GM18508 (cell line): ENCODE measurements around the gene SLIT3.
A peak's percentile ranks its signal among the peaks of the same experiment; 100 is the strongest.

Experiments
- ATAC-seq: cut with Tn5 transposase; IDR thresholded peaks from one replicate; pipeline ENCODE4 v1.9.1; 2021; ENCODE audit warnings: moderate number of reproducible peaks; ENCODE audit not compliant: insufficient read depth, unreplicated experiment

SLIT3 gene

GRCh38 chr5:168885324-168886120, 415.4 kb downstream of the SLIT3 start:
- no peak for ATAC-seq

DNA sequence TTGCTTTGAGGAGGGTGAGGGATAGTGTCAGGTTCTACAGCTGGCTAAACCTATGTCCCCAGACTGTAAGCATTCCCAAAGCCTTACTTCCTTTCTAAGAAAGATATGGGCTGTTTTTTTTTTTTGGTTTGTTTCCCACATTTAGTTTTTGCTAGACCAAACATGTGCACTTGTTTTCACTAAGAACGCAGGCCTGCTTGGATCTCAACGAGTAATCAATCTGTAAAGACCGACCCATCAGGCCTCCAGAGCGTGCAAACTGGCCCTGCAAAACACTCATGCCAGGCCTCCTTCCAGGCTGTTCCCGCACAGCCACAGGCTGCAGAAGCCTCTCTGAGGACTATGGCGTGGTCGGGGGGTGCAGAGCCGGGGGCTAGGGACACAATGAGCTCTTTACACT, 416.9 kb downstream of the SLIT3 start:
- ATAC-seq: no peak

GRCh38 chr5:168883281-168883741, 417.6 kb downstream of the SLIT3 start:
- no peak for ATAC-seq

DNA sequence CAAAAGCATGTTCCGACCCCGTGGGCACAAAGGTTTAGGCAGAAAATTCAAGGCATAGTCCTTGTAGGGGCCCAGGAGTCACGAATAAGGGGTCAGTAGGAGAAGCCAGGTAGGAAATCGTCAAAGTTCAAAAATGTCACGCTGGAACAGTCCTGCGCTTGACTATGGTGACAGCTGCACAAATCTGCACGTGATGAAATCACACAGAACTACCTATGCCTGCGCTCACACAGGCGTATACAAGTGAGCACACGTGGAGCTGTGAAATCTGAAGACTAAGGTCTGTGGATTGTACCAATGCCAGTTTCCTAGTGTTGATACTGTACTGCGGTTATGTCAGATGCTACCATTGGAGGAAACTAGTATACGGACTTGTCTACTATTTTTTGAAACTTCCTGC, 418.7 kb downstream of the SLIT3 start:
- ATAC-seq: no peak

GRCh38 chr5:168881427-168882149, 419.4 kb downstream of the SLIT3 start:
- no peak for ATAC-seq

DNA sequence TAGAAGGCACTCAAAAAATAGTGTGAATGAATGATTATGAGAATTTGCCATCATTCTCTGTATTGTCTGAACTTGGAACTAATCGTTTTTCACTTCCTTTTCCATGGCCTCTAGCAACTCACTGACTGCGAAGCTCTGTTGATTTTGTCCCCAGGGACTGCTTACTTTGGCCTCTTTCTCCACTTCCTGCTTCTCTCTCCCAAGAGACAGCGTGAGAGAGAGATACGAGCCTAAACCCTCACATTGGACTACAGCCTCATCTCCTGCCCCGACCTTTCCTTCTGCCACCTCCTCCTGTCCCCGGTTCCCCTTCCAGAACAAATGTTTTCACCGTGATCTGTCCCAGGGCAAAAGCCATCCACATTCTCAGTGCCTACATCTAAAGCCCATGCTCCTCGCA, 421.0 kb downstream of the SLIT3 start:
- peak; percentile 87 for ATAC-seq

DNA sequence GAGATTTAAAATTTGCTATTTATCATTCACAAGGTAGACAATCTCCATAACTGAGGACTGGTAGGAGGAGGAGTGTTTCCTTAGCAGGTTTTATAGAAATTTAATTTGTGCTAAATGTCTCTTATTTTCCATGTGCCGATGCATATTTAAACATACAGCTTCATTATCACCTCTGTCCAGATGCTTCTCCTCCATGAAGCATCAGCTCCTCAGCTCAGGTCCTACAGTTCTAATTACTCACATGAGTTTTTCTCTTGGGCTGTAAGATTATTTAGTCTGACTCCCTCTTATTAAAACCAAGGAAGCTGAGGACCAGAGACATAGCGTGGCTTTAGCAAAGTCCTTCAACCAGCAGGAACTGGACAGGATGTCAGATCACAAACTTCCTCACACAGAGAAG, 421.6 kb downstream of the SLIT3 start:
- peak; percentile 3 for ATAC-seq

GRCh38 chr5:168878135-168878745, 422.7 kb downstream of the SLIT3 start:
- no peak for ATAC-seq

DNA sequence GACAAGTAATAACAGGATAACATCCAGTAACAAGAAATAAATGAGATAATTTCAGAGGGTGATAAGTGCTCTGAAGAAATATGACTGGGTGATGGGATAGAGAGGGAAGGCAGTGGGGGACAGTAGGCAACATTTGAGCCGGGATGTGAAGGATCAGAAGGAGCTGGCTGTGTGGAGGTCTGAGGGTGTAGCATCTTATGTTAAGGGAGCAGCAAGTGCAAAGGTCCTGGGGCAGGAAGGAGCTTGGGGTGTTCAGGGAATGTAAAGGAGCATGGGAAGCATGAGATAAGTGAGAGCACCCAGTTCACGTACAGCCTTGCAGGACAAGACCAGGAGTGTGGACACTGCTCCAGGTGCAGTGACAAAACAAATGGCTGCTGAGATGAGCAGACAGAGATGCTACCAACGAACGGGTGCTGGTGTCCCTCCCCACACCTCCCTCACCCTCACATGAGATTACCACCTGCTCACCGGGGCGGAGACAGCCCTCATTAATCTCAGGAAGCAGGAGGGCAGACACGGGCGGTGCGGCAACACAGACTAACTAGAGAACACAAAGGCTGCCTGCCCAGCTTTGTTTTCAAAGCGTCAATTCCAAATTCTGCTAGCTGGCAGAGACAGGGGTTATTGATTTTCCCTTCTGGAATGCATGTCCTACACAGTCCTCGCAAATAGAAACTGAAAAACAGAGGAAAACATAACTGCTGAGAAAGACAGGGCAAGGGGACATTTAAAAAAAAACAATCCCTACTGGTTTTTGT, 423.6 kb downstream of the SLIT3 start:
- no peak for ATAC-seq

DNA sequence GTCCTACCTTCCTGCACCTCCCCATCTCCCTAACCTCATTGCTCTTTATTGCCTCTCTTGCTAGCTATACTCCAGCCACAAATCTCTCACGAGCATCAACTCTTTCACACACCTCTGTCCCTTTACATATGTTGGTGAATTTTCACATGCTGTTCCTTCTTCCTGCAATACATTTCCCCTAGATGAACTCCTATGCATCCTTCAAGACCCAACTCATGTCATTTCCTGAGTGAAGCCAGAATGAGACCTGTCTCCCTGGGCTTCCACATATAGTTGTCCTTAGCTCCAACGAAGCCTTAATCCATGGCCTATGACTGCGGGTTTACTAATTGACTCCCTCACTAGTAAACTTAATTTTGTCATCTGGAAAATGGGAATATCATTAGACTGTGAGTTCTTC, 424.5 kb downstream of the SLIT3 start:
- ATAC-seq: no peak

DNA sequence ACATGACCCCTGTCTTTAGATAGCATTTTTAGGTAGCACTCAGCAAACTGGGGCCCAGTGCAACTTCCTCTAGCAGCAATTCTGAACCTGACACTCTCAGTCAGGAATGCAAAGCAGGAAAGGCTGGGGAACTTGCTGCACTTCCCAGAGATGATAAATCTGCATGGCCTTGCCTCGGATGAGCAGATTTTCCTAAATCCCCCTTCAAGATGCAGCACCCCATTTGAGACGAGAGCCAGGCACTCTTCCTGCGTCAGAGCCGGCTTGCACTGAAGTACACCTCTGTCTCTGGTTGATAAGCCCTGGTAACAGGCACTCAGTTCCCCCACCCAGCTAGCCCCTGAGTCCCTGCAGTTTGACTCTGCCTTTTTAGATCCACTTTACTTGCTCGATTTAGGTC, 425.1 kb downstream of the SLIT3 start:
- ATAC-seq: no peak

DNA sequence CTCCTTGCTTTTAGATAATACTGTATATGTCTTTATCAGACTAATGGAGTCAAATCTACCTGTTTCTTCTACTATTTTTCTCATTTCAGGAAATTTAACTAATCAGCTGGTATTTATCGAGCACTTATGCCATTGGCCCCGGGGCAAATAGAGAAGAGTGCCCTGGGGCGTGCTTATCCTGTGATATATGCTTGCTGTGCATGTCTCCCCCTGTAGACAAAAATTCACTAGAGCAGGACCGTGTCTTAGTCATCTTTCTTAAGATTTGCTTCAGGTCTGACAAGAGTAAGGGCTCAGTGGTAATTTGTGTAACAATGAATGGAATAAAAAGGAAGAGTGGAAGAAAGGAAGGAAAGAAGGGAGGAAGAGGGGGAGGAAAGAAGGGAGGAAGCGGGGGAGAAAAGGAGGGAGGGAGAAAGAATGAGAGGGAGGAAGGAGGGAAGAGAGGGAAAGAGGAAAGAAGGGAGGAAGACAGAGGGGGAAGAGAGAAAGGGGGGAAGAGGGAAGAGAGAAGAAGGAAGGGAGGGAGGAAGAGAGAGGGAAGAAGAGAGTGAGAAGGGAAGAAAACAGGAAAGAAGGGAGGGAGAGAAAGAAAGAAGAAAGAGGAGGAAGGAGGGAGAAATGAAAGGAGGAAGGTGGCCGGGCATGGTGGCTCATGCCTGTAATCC, 426.1 kb downstream of the SLIT3 start:
- no peak for ATAC-seq

GRCh38 chr5:168872246-168872645, 428.7 kb downstream of the SLIT3 start:
- ATAC-seq: no peak

- no peak for ATAC-seq
Measured at GRCh38 chr5:168870910-168871309, 430.0 kb downstream of the SLIT3 start.

GRCh38 chr5:168869615-168870227, 431.2 kb downstream of the SLIT3 start:
- ATAC-seq: no peak

- no peak for ATAC-seq
Measured at GRCh38 chr5:168867241-168867640, 433.7 kb downstream of the SLIT3 start.

DNA sequence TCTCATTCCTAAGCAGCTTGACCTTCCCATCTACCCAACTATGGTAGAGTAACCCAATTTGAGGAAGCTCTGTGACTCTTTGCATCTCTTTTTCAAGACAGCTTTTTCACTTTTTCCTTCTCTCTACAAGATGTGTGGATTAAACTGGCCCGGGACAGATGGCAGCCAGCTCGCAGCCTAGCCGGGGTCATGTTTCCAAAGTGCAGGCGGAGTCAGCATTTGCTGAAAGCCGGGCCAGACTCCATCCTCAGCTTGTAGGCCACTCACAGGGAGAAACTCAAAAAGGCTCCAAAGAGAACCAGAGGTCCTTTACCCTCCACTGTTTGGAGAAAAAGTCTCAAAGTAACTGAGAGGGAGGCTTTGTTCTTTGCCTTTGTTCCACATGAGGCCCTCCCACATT, 435.0 kb downstream of the SLIT3 start:
- ATAC-seq: no peak

- ATAC-seq: no peak
Measured at GRCh38 chr5:168863021-168863420, 437.9 kb downstream of the SLIT3 start.

DNA sequence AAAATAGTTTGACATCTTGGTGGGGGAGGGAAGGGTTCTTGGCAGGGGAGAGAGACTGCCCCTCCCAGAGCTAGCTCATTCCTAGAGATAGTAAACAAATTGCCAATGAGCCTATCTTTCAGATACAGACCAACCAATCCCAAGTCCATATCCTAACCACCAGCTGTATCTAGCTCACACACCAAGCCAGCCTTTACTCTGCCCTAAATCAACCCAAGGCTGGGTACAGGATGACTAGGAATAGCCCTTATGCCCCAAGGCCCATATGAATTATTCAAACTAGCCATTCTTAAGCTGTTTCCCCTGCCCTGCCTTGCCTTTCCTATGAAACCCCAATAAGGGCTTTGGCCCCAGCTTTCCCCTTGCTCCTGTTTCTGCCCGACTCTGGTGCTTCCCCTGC, 440.4 kb downstream of the SLIT3 start:
- ATAC-seq: no peak

GRCh38 chr5:168860081-168860480, 440.9 kb downstream of the SLIT3 start:
- ATAC-seq: no peak
